GM12801 (cell line): Measurements from ENCODE around the gene SFMBT1.

Source experiments
- TF ChIP-seq, protein P1 (sequence below): IDR thresholded peaks from one replicate; pipeline ENCODE4 v1.5.1; 2011; ENCODE audit warnings: control low read depth; ENCODE audit not compliant: insufficient read length; ENCODE audit errors: extremely low read depth

Gene SFMBT1

DNA sequence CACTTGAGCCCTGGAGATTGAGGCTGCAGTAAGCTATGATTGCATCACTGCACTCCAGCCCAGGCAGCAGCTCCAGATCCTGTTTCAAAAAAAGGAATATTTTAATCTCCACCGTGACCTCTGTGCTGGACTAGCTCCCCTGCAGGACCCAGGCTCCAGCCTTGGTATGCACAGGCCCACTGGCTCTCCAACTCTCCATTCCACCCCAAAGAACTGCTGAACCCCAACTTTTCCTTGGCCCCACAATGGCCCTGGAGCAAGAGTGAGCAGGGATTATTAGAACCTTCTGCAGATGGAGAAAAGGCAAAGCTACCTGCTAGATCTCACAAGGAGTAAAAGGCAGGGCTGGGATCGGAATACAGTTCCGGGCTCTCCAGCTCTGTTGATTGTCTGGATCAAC, 32.8 kb upstream of the SFMBT1 start:
- TF ChIP-seq, protein P1, sequence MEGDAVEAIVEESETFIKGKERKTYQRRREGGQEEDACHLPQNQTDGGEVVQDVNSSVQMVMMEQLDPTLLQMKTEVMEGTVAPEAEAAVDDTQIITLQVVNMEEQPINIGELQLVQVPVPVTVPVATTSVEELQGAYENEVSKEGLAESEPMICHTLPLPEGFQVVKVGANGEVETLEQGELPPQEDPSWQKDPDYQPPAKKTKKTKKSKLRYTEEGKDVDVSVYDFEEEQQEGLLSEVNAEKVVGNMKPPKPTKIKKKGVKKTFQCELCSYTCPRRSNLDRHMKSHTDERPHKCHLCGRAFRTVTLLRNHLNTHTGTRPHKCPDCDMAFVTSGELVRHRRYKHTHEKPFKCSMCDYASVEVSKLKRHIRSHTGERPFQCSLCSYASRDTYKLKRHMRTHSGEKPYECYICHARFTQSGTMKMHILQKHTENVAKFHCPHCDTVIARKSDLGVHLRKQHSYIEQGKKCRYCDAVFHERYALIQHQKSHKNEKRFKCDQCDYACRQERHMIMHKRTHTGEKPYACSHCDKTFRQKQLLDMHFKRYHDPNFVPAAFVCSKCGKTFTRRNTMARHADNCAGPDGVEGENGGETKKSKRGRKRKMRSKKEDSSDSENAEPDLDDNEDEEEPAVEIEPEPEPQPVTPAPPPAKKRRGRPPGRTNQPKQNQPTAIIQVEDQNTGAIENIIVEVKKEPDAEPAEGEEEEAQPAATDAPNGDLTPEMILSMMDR, result no peak

DNA sequence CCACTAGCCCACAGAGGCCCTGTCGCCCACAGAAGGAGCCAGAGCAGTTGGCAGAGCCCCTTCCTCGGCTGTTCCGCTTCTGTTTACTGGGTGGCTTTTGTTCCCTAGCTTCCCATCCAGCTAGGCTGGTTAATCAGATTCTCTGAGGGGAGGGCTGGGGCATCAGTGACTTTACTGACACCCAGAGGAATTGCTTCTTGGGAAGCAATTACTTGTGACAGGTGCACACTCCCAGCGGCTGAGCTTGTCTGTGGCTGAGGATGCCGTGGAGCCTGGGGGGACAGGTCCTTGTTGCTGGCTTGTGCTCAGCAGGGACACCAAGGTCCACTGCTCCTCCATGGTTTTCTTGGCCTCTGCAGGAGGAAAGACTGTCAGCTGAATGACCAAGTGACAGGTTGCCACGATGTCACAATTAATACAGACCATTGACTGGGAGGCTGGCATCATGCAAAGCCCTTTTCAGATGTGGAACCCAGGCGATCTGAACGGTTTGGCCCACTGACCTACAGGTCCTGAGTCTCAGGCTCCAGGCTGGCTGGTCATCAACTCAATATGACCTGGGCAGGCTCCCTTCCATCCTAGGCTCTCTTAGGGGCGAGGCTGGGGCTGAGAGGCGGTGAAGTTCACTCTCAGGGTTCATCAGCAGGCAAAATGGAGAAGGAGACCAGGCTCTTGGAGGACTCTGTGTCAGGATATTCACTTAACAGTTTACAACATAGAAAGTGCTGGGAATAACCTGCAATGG, 31.8 kb upstream of the SFMBT1 start:
- TF ChIP-seq, protein P1, result no peak

DNA sequence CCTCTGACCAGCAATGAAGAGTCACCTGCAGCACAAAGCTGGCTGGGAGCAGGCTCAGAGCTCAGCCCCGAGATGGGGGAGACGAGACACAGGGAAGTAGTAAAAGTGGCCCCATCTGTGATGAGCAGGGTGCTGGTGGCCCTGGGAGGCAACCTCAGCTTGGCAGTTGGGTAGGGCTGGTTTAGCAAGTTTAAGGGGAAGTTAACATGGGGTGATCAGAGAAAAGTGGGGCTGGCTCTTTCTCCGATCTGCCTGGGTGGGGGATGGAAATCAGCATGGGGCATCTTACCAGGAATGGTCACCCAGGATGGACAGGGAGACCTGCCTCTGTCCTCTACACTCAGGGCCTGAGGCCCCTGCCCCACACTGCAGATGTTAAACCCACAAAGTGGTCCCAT, 29.9 kb upstream of the SFMBT1 start:
- TF ChIP-seq, protein P1, result no peak

- TF ChIP-seq, protein P1, result no peak
These were observed 29.2 kb upstream of the SFMBT1 start for GRCh38 chr3:53074761-53075742.

- TF ChIP-seq, protein P1, result no peak
These were observed 28.5 kb upstream of the SFMBT1 start for GRCh38 chr3:53074366-53074696.

GRCh38 chr3:53073553-53074365, 27.9 kb upstream of the SFMBT1 start:
- TF ChIP-seq, protein P1, result no peak
